ENCODE measurements around the gene HOXB6.

DNA sequence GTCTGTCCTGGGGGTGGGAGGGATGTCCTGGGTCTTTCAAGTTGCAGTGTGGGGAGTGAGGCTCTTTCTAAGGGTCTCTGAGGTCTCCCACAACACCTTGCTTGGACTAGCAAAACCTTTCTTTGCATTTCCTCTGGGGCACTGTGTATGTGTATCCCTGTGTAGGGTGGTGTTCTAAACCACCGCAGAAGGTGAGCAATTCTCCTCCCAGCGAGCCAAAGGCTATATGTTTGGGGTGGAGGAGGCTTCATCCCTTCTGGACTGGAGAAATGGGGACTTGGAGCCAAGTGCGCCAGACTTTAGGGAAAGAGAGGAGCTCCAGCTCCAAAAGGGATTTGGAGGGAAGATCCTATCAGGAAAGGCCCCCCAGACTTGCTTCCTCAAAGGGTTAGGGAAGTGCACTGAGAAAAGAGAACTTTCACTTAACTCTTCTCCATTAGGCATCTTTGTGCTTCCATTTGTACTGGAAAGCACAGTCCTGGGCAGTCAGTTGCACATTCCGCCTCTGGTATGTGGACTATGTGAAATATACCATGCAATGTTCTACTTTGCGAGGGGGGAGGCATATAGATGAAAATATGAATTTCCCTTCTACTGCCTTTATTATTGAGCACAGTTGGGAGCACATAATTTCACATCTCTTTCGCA lies 40.2 kb upstream of the HOXB6 start:
- TF ChIP-seq, protein P1, sequence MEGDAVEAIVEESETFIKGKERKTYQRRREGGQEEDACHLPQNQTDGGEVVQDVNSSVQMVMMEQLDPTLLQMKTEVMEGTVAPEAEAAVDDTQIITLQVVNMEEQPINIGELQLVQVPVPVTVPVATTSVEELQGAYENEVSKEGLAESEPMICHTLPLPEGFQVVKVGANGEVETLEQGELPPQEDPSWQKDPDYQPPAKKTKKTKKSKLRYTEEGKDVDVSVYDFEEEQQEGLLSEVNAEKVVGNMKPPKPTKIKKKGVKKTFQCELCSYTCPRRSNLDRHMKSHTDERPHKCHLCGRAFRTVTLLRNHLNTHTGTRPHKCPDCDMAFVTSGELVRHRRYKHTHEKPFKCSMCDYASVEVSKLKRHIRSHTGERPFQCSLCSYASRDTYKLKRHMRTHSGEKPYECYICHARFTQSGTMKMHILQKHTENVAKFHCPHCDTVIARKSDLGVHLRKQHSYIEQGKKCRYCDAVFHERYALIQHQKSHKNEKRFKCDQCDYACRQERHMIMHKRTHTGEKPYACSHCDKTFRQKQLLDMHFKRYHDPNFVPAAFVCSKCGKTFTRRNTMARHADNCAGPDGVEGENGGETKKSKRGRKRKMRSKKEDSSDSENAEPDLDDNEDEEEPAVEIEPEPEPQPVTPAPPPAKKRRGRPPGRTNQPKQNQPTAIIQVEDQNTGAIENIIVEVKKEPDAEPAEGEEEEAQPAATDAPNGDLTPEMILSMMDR (IDR thresholded peaks at IDR 0.05): no peak
- no peak for TF ChIP-seq POLR2A (IDR thresholded peaks at IDR 0.05)

All from lower leg skin (tissue), 3 donors.